Motor neuron (in vitro differentiated cells): Measurements from ENCODE around the gene ZNF516. TPM values are rescaled to one million over a fixed set of nuclear protein-coding genes. Genes with fewer than 3 reads are reported as not detected.

ENCODE experiments used
- ATAC-seq, 8 experiments: fragments of 200-7000 bp; cut with Tn5 transposase; replicated peaks in 6 of 8; 2 replicates each; pipeline ENCODE4 v1.8.0; 2021; ENCODE audit warnings: mild to moderate bottlenecking in 8 of 8, moderate library complexity in 8 of 8
- H3K27ac ChIP-seq, 2 donors: fragments of 250-450 bp; sonication (Bioruptor Pico); 2 replicates each; pipeline ENCODE4 v1.9.0; 2021; ENCODE audit warnings: antibody characterized with exemption in 2 of 2, mild to moderate bottlenecking in 2 of 2, moderate library complexity in 1 of 2
- H3K4me1 ChIP-seq, 2 donors: fragments of 250-450 bp; sonication (Bioruptor Pico); replicated peaks in 1 of 2; 2 replicates each; pipeline ENCODE4 v1.6.1; 2021; ENCODE audit warnings: antibody characterized with exemption in 2 of 2, mild to moderate bottlenecking in 2 of 2, moderate library complexity in 1 of 2
- H3K4me3 ChIP-seq, 5 donors: fragments of 250-450 bp; sonication (Bioruptor Pico); 2 replicates each; pipeline ENCODE4 v1.9.0; 2021; ENCODE audit warnings: antibody characterized with exemption in 5 of 5, mild to moderate bottlenecking in 5 of 5, moderate library complexity in 4 of 5
- WGBS, 10 experiments: fragments of 450-650 bp; shearing (Covaris generic); methylation state at CpG; one replicate each; pipeline ENCODE4 v1.0.0; 2022; 5-methylcytosine and 5-hydroxymethylcytosine counted together
- in situ Hi-C, 9 experiments: fragments of 400-800 bp; cut with MboI; loops; one replicate each; pipeline ENCODE4 v1.15.0; 2021; ENCODE audit warnings: low sequenced_read_pairs in 9 of 9, low pct_unique_long_range_greater_than_20kb in 2 of 9; ENCODE audit not compliant: unreplicated experiment in 9 of 9
- total RNA-seq, 8 experiments: library from RNA; unstranded; fragments of 300-600 nt; gene quantifications; 2 replicates each; pipeline versions ENCODE4 v1.2.3 to v1.2.4, GENCODE V29; 2022

The ZNF516 gene
- total RNA-seq, 8 experiments from 2014 or later = 13.0 to 64.2 (median 33.1) TPM

- ATAC-seq = no peak
- in situ Hi-C loops = loop anchor here in 4 of 9 experiments (10.0 to 25.0 kb wide), 3 partner anchors 281 to 306 kb away; no protein-coding TSS in a partner anchor
- Histone ChIP-seq H3K27ac (no peak overlapping the region), H3K4me1 (no peaks in the 10 kb centered on the region), H3K4me3 (no peak overlapping the region)
- WGBS, 10 experiments = 88 to 100% (median 96%) methylated on average over 1 to 10 of the region's 14 CpGs; no CpG with 5 or more reads in 2 of the 10 experiments
Measured at GRCh38 chr18:76406791-76407190, 88.3 kb downstream of the ZNF516 start.

- ATAC-seq = peak in 4 of 8 experiments; percentile 29 to 88 (median 62)
- Histone ChIP-seq H3K27ac (no peak overlapping the region), H3K4me1 (no peaks in the 10 kb centered on the region), H3K4me3 (no peak overlapping the region)
- 70 to 100% (median 87%) methylated on average over 1 to 11 of the region's 37 CpGs; no CpG with 5 or more reads in 1 of the 10 experiments for WGBS, 10 experiments
- in situ Hi-C loops = loop anchor here in 4 of 9 experiments (10.0 to 25.0 kb wide), 3 partner anchors 281 to 306 kb away; no protein-coding TSS in a partner anchor
Measured at GRCh38 chr18:76405681-76406356, 89.2 kb downstream of the ZNF516 start.

- in situ Hi-C loops = loop anchor here in 4 of 9 experiments (10.0 to 25.0 kb wide), 3 partner anchors 282 to 307 kb away; no protein-coding TSS in a partner anchor
- Histone ChIP-seq H3K27ac (no peak overlapping the region), H3K4me1 (no peaks in the 10 kb centered on the region), H3K4me3 (no peak overlapping the region)
- 75 to 100% (median 91%) methylated on average over 1 to 8 of the region's 17 CpGs; no CpG with 5 or more reads in 6 of the 10 experiments for WGBS, 10 experiments
- ATAC-seq = peak in 1 of 8 experiments; percentile 8
Measured at GRCh38 chr18:76405280-76405679, 89.8 kb downstream of the ZNF516 start.

GRCh38 chr18:76404345-76404831, 90.7 kb downstream of the ZNF516 start:
- WGBS, 10 experiments = 79 to 100% (median 97%) methylated on average over 1 to 8 of the region's 8 CpGs; no CpG with 5 or more reads in 2 of the 10 experiments
- in situ Hi-C loops = loop anchor here in 4 of 9 experiments (10.0 to 25.0 kb wide), 3 partner anchors 283 to 308 kb away; no protein-coding TSS in a partner anchor
- peaks cover 0 to 7% of the 10 kb centered on the region in 2 donors for H3K4me1 ChIP-seq
- H3K4me3 ChIP-seq = no peak overlapping the region
- no peak overlapping the region for H3K27ac ChIP-seq
- no peak for ATAC-seq

- ATAC-seq = no peak
- 90 to 100% (median 94%) methylated on average over 1 to 16 of the region's 43 CpGs; no CpG with 5 or more reads in 1 of the 10 experiments for WGBS, 10 experiments
- Histone ChIP-seq H3K4me3 (no peak overlapping the region), H3K4me1 (peaks cover 10 to 17% of the 10 kb centered on the region in 2 donors), H3K27ac (no peak overlapping the region)
- in situ Hi-C loops = loop anchor here in 4 of 9 experiments (10.0 to 25.0 kb wide), 3 partner anchors 285 to 310 kb away; no protein-coding TSS in a partner anchor
Measured at GRCh38 chr18:76402026-76402990, 92.7 kb downstream of the ZNF516 start.

GRCh38 chr18:76401498-76401897, 93.5 kb downstream of the ZNF516 start:
- no peak overlapping the region for H3K27ac ChIP-seq
- ATAC-seq = no peak
- in situ Hi-C loops = loop anchor here in 4 of 9 experiments (10.0 to 25.0 kb wide), 3 partner anchors 286 to 311 kb away; no protein-coding TSS in a partner anchor
- no peak overlapping the region for H3K4me3 ChIP-seq
- 40 to 85% (median 78%) methylated on average over 2 to 7 of the region's 25 CpGs; no CpG with 5 or more reads in 7 of the 10 experiments for WGBS, 10 experiments
- H3K4me1 ChIP-seq = peaks cover 10 to 19% of the 10 kb centered on the region in 2 donors

GRCh38 chr18:76399613-76400391, 95.2 kb downstream of the ZNF516 start:
- Histone ChIP-seq H3K4me1 (peaks cover 19 to 22% of the 10 kb centered on the region in 2 donors), H3K27ac (no peak overlapping the region), H3K4me3 (no peak overlapping the region)
- in situ Hi-C loops = loop anchor here (10.0 to 25.0 kb wide), 3 partner anchors 287 to 312 kb away; no protein-coding TSS in a partner anchor
- ATAC-seq = peak in 2 of 8 experiments; percentile 8
- WGBS, 10 experiments = 38 to 85% (median 79%) methylated on average over 2 to 9 of the region's 14 CpGs; no CpG with 5 or more reads in 2 of the 10 experiments

GRCh38 chr18:76398896-76399612, 96.0 kb downstream of the ZNF516 start:
- in situ Hi-C loops = loop anchor here in 5 of 9 experiments (25.0 kb wide), 2 partner anchors 288 to 313 kb away; no protein-coding TSS in a partner anchor
- no peak overlapping the region for H3K27ac ChIP-seq
- 0 to 45% (median 17%) methylated on average over 1 to 10 of the region's 14 CpGs; no CpG with 5 or more reads in 1 of the 10 experiments for WGBS, 10 experiments

GRCh38 chr18:76398295-76398694, 96.7 kb downstream of the ZNF516 start:
- H3K4me3 ChIP-seq = no peak overlapping the region
- ATAC-seq = no peak
- in situ Hi-C loops = loop anchor here in 5 of 9 experiments (25.0 kb wide), 2 partner anchors 289 to 314 kb away; no protein-coding TSS in a partner anchor
- H3K27ac ChIP-seq = no peak overlapping the region
- peaks cover 19 to 22% of the 10 kb centered on the region in 2 donors for H3K4me1 ChIP-seq
- WGBS, 10 experiments = 75 to 93% (median 87%) methylated on average over 3 to 7 of the region's 7 CpGs; no CpG with 5 or more reads in 4 of the 10 experiments

More at GRCh38 chr18:76398896-76399612, 96.0 kb downstream of the ZNF516 start:
- H3K4me3 ChIP-seq = no peak overlapping the region
- peaks cover 19 to 22% of the 10 kb centered on the region in 2 donors for H3K4me1 ChIP-seq
- ATAC-seq = peak; percentile 79 to 95 (median 92)

- Histone ChIP-seq H3K27ac (no peak overlapping the region), H3K4me1 (peaks cover 19 to 22% of the 10 kb centered on the region in 2 donors), H3K4me3 (no peak overlapping the region)
- 20 to 100% (median 78%) methylated on average over 1 to 5 of the region's 5 CpGs; no CpG with 5 or more reads in 2 of the 10 experiments for WGBS, 10 experiments
- in situ Hi-C loops = loop anchor here in 5 of 9 experiments (25.0 kb wide), 2 partner anchors 290 to 315 kb away; no protein-coding TSS in a partner anchor
- ATAC-seq = no peak
Measured at GRCh38 chr18:76397631-76398030, 97.4 kb downstream of the ZNF516 start.

- no peak for ATAC-seq
- 60 to 100% (median 86%) methylated on average over 2 to 8 of the region's 9 CpGs; no CpG with 5 or more reads in 3 of the 10 experiments for WGBS, 10 experiments
- in situ Hi-C loops = loop anchor here in 5 of 9 experiments (25.0 kb wide), 2 partner anchors 291 to 316 kb away; no protein-coding TSS in a partner anchor
- Histone ChIP-seq H3K27ac (no peak overlapping the region), H3K4me1 (peaks cover 19 to 22% of the 10 kb centered on the region in 2 donors), H3K4me3 (no peak overlapping the region)
Measured at GRCh38 chr18:76396792-76397191, 98.2 kb downstream of the ZNF516 start.
